K562 (cell line): ENCODE measurements around the gene DOCK7. TPM values are rescaled to one million over a fixed set of nuclear protein-coding genes. Genes with fewer than 3 reads are reported as not detected.

Experiments used
- ATAC-seq: fragments of 200-7000 bp; cut with Tn5 transposase; 3 replicates; pipeline ENCODE4 v1.9.1; 2020; ENCODE audit warnings: moderate library complexity
- BruUV-seq: library from RNA; stranded (reverse); fragments of 400-500 nt; replicated peaks from 2 replicates; lab custom pipeline; 2021; lab: Mats Ljungman, UMichigan
- CTCF ChIA-PET: fragments of 300-600 bp; formaldehyde crosslinking; extraction: SDS; loops from one replicate; lab custom pipeline; 2021; ENCODE audit warnings: low intra/inter-chr PET ratio; lab: Yijun Ruan, JAX
- POLR2A ChIA-PET: fragments of 300-600, 350-650 bp; sonication (Branson Sonifier 250); formaldehyde crosslinking; extraction: SDS; loops from one replicate; lab custom pipeline; 2021; ENCODE audit warnings: antibody characterized with exemption, inconsistent platforms; lab: Yijun Ruan, JAX
- DNase-seq, 4 experiments: peaks; one replicate each; pipeline versions ENCODE4 v3.0.0 to v3.0.0-alpha.2; 2011 to 2018; ENCODE audit warnings: low spot score in 3 of 4, mixed read lengths in 3 of 4; ENCODE audit errors: extremely low read depth in 1 of 4
- FAIRE-seq: peaks from 2 replicates; lab custom pipeline; 2011; peaks lifted over from hg19 to GRCh38; lab: Jason Lieb, UNC
- H2AFZ ChIP-seq: 2 replicates; pipeline ENCODE4 v1.6.0; 2011; ENCODE audit warnings: low read depth, low read length, control low read depth, inconsistent platforms
- H3K27ac ChIP-seq: fragments of 200-600 bp; 3 replicates; pipeline ENCODE4 v1.8.0; 2011; ENCODE audit warnings: low read depth, mild to moderate bottlenecking, control low read depth, inconsistent platforms, low read length, moderate library complexity, mixed read lengths; ENCODE audit errors: extremely low read depth
- H3K27me3 ChIP-seq, 2 experiments: fragments of 300-600 bp in 1 of 2; 2 replicates in 1 of 2; 3 replicates in 1 of 2; pipeline versions ENCODE4 v1.6.0 to v1.8.0; 2011; ENCODE audit warnings: inconsistent platforms in 2 of 2, low read length in 2 of 2, mild to moderate bottlenecking in 1 of 2, mixed read lengths in 1 of 2, moderate library complexity in 1 of 2; ENCODE audit not compliant: control insufficient read depth in 2 of 2, insufficient read depth in 2 of 2
- H3K36me3 ChIP-seq: fragments of 300-600 bp; 3 replicates; pipeline ENCODE4 v1.8.0; 2011; ENCODE audit warnings: mild to moderate bottlenecking, low read length, inconsistent platforms; ENCODE audit not compliant: control insufficient read depth, insufficient read depth
- H3K4me1 ChIP-seq, 2 experiments: fragments of 200-600 bp in 1 of 2; replicated peaks in 1 of 2; 2 replicates in 1 of 2; 3 replicates in 1 of 2; pipeline versions ENCODE4 v1.5.1 to v1.8.0; 2011; ENCODE audit warnings: inconsistent platforms in 2 of 2, low read length in 2 of 2, mild to moderate bottlenecking in 1 of 2, mixed read lengths in 1 of 2, moderate library complexity in 1 of 2; ENCODE audit not compliant: control insufficient read depth in 2 of 2, insufficient read depth in 2 of 2
- H3K4me2 ChIP-seq: 2 replicates; pipeline ENCODE4 v1.6.1; 2011; ENCODE audit warnings: low read length, control low read depth, inconsistent platforms, mixed read lengths; ENCODE audit not compliant: insufficient read depth
- H3K4me3 ChIP-seq: fragments of 200-600 bp; sonication (generic), shearing (Covaris generic); 2 replicates; pipeline ENCODE4 v1.5.1; 2016; ENCODE audit warnings: control low read depth, inconsistent platforms
- H3K79me2 ChIP-seq: fragments of 200-600 bp; 3 replicates; pipeline ENCODE4 v1.8.0; 2011; ENCODE audit warnings: low read length, inconsistent platforms; ENCODE audit not compliant: control insufficient read depth, insufficient read depth
- H3K9ac ChIP-seq, 2 experiments: 2 replicates each; pipeline versions ENCODE4 v1.6.0 to v1.6.1; 2011; ENCODE audit warnings: low read depth in 2 of 2, low read length in 2 of 2, control low read depth in 1 of 2, inconsistent platforms in 1 of 2, mild to moderate bottlenecking in 1 of 2, mixed read lengths in 1 of 2; ENCODE audit not compliant: insufficient read depth in 1 of 2
- H3K9me1 ChIP-seq: one replicate; pipeline ENCODE4 v1.6.0; 2011; ENCODE audit warnings: inconsistent platforms, mild to moderate bottlenecking, low read length, moderate library complexity; ENCODE audit not compliant: control insufficient read depth, insufficient read depth
- H3K9me3 ChIP-seq: replicated peaks from 2 replicates; pipeline ENCODE4 v1.5.1; 2011; ENCODE audit warnings: low read depth, low read length, inconsistent platforms; ENCODE audit not compliant: control insufficient read depth, insufficient read depth
- H4K20me1 ChIP-seq: replicated peaks from 2 replicates; pipeline ENCODE4 v1.6.1; 2011; ENCODE audit warnings: low read length, inconsistent platforms, mixed read lengths; ENCODE audit not compliant: control insufficient read depth, insufficient read depth
- ATF7 ChIP-seq: fragments of 450-650 bp; IDR thresholded peaks from 2 replicates; pipeline ENCODE4 v1.7.1; 2014; ENCODE audit warnings: mild to moderate bottlenecking, moderate library complexity
- SMC3 ChIP-seq: conservative IDR thresholded peaks from 2 replicates; pipeline ENCODE4 v1.6.1; 2011; ENCODE audit warnings: low read depth, low read length, improper control_type of control experiment; ENCODE audit not compliant: insufficient read depth
- SNIP1 ChIP-seq: fragments of 450-650 bp; IDR thresholded peaks from 2 replicates; pipeline ENCODE4 v1.7.1; 2017; ENCODE audit warnings: low read depth, mild to moderate bottlenecking
- WGBS: fragments of 100-300 bp; shearing (Covaris generic); methylation state at CpG from one replicate; pipeline ENCODE4 v1.1.6; 2016; ENCODE audit warnings: low coverage, mixed read lengths; ENCODE audit not compliant: insufficient coverage; ENCODE audit errors: missing lambda C conversion rate; 5-methylcytosine and 5-hydroxymethylcytosine counted together
- in situ Hi-C: fragments of 300-500 bp; cut with MboI; formaldehyde crosslinking; loops from 4 replicates; pipeline ENCODE4 v1.15.0; 2018; ENCODE audit warnings: inconsistent platforms, mixed read lengths
- intact Hi-C: fragments of 100-400 bp; cut with micrococcal nuclease; formaldehyde crosslinking; loops from 2 replicates; pipeline ENCODE4 v1.14.2; 2022
- polyA plus RNA-seq, 8 experiments: library from polyadenylated mRNA; depleted of rRNA in 4 of 8; stranded (reverse) in 5 of 8; unstranded in 3 of 8; fragments of >200 nt; fragmentation: Nextera tagmentation in 2 of 8; fragmentation: Illumina TruSeq in 1 of 8; extraction: Ambion mirVana in 2 of 8; extraction: Trizol in 1 of 8; gene quantifications; 2 replicates each; pipeline versions ENCODE4 v1.2.1 to v1.2.3, GENCODE V29; 2011 to 2014; ENCODE audit warnings: inconsistent platforms in 1 of 8, missing spikeins in 1 of 8
- total RNA-seq, 7 experiments: library from RNA; depleted of rRNA in 6 of 7; stranded (reverse); fragments of >200 nt in 6 of 7; fragmentation: Illumina TruSeq in 2 of 7; extraction: Trizol in 2 of 7; gene quantifications; 2 replicates each; pipeline versions ENCODE4 v1.2.1 to v1.2.3, GENCODE V29; 2011 to 2021; ENCODE audit warnings: low replicate concordance in 1 of 7
- TF ChIP-seq, protein P1 (sequence below): fragments of 450-650 bp; IDR thresholded peaks from 2 replicates; pipeline ENCODE4 v1.6.1; 2016; ENCODE audit warnings: low read depth, mild to moderate bottlenecking, moderate library complexity
- TF ChIP-seq, protein P2 (sequence below), 2 experiments: fragments of 150-350 bp in 1 of 2; IDR thresholded peaks; 2 replicates each; pipeline ENCODE4 v1.6.1; 2012 to 2016; ENCODE audit warnings: low read depth in 2 of 2, low read length in 2 of 2, mild to moderate bottlenecking in 1 of 2, moderate library complexity in 1 of 2
- TF ChIP-seq, protein P3 (sequence below), 3 experiments: IDR thresholded peaks in 2 of 3; conservative IDR thresholded peaks in 1 of 3; 2 replicates each; pipeline ENCODE4 v1.5.1; 2011 to 2012; ENCODE audit warnings: low read length in 3 of 3, mild to moderate bottlenecking in 3 of 3, control low read depth in 2 of 3, improper control_type of control experiment in 1 of 3, inconsistent platforms in 1 of 3, low read depth in 1 of 3, mixed read lengths in 1 of 3, moderate library complexity in 1 of 3; ENCODE audit not compliant: insufficient read depth in 2 of 3
- TF ChIP-seq, protein P4 (sequence below): fragments of 450-650 bp; IDR thresholded peaks from 2 replicates; pipeline ENCODE4 v1.7.1; 2018; ENCODE audit warnings: mild to moderate bottlenecking, low read depth; ENCODE audit not compliant: partially characterized antibody

DOCK7 gene
- total and polyA plus RNA-seq, 9 of the 15 experiments (the other 6 are each of a cell fraction or from before 2014, with no cell fraction given): 4.9 to 35.1 (median 12.6) TPM

DNA sequence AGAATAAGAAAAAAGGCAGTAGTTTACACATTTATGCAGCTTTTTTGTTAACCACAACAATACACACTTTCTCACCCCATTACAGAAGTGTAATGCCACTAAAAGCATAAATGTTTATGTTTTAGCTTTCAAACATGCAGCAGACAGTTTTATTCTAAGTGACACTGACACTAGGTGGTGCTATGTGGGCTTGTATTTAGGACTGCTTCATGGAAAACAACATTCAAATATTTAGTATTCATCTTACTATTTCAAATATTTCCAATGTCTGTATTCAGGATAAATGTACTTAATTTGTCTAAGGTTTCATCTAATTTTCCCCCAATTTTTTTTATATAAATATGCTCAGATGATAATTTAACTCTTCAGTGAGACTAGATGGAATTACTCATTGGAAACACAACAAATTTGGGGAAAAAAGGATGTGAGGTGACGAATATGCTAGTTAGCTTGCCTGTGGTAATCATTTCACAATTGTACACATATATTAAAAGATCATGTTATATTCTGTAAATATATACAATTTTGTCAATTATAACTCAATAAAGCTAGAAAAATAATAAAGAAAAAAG is 179.9 kb downstream of the DOCK7 start:
- in situ Hi-C loops (no loop called here), intact Hi-C loops (loop anchor here (1.0 kb wide), 1 partner anchor 238 kb away; no protein-coding TSS in a partner anchor)
- H4K20me1 ChIP-seq: no peaks in the 10 kb centered on the region
- H3K9me1 ChIP-seq: no peaks in the 10 kb centered on the region
- 63% methylated on average over 1 of the region's 1 CpG for WGBS
- BruUV-seq: no TSS peak
- no peaks in the 10 kb centered on the region for H3K36me3 ChIP-seq
- POLR2A ChIA-PET: interaction anchor here (0.6 to 1.2 kb wide), 2 partner anchors 226 to 263 kb away, joined by 3 to 4 read pairs; no protein-coding TSS in a partner anchor
- H3K79me2 ChIP-seq: no peaks in the 10 kb centered on the region
- H2AFZ ChIP-seq: no peak overlapping the region
- DNase-seq: peak in 3 of 4 experiments; percentile 12 to 51 (median 15)
- H3K27me3 ChIP-seq: no peaks in the 10 kb centered on the region
- H3K9ac ChIP-seq: no peak overlapping the region
- no peak overlapping the region for H3K4me3 ChIP-seq
- CTCF ChIA-PET: interaction anchor here (1.2 to 1.9 kb wide), 2 partner anchors 238 to 398 kb away, joined by 3 to 19 read pairs; no protein-coding TSS in a partner anchor
- H3K9me3 ChIP-seq: no peaks in the 10 kb centered on the region
- H3K4me2 ChIP-seq: no peak overlapping the region
- ATAC-seq: peak; percentile 73
- H3K27ac ChIP-seq: no peak overlapping the region
- FAIRE-seq: peak; percentile 71
- no peaks in the 10 kb centered on the region for H3K4me1 ChIP-seq
- TF ChIP-seq SNIP1 (no peak), ATF7 (no peak), SMC3 (peak; percentile 22; the same call in 1 of the 2 replicates)
- TF ChIP-seq, protein P1, sequence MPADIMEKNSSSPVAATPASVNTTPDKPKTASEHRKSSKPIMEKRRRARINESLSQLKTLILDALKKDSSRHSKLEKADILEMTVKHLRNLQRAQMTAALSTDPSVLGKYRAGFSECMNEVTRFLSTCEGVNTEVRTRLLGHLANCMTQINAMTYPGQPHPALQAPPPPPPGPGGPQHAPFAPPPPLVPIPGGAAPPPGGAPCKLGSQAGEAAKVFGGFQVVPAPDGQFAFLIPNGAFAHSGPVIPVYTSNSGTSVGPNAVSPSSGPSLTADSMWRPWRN: no peak
- TF ChIP-seq, protein P2, sequence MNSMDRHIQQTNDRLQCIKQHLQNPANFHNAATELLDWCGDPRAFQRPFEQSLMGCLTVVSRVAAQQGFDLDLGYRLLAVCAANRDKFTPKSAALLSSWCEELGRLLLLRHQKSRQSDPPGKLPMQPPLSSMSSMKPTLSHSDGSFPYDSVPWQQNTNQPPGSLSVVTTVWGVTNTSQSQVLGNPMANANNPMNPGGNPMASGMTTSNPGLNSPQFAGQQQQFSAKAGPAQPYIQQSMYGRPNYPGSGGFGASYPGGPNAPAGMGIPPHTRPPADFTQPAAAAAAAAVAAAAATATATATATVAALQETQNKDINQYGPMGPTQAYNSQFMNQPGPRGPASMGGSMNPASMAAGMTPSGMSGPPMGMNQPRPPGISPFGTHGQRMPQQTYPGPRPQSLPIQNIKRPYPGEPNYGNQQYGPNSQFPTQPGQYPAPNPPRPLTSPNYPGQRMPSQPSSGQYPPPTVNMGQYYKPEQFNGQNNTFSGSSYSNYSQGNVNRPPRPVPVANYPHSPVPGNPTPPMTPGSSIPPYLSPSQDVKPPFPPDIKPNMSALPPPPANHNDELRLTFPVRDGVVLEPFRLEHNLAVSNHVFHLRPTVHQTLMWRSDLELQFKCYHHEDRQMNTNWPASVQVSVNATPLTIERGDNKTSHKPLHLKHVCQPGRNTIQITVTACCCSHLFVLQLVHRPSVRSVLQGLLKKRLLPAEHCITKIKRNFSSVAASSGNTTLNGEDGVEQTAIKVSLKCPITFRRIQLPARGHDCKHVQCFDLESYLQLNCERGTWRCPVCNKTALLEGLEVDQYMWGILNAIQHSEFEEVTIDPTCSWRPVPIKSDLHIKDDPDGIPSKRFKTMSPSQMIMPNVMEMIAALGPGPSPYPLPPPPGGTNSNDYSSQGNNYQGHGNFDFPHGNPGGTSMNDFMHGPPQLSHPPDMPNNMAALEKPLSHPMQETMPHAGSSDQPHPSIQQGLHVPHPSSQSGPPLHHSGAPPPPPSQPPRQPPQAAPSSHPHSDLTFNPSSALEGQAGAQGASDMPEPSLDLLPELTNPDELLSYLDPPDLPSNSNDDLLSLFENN (IDR thresholded peaks at IDR 0.05; ENCODE audit: low read depth in 2 of 2, low read length in 2 of 2): no peak
- TF ChIP-seq, protein P3, sequence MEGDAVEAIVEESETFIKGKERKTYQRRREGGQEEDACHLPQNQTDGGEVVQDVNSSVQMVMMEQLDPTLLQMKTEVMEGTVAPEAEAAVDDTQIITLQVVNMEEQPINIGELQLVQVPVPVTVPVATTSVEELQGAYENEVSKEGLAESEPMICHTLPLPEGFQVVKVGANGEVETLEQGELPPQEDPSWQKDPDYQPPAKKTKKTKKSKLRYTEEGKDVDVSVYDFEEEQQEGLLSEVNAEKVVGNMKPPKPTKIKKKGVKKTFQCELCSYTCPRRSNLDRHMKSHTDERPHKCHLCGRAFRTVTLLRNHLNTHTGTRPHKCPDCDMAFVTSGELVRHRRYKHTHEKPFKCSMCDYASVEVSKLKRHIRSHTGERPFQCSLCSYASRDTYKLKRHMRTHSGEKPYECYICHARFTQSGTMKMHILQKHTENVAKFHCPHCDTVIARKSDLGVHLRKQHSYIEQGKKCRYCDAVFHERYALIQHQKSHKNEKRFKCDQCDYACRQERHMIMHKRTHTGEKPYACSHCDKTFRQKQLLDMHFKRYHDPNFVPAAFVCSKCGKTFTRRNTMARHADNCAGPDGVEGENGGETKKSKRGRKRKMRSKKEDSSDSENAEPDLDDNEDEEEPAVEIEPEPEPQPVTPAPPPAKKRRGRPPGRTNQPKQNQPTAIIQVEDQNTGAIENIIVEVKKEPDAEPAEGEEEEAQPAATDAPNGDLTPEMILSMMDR (IDR thresholded peaks at IDR 0.05 in 2 of 3, conservative IDR thresholded peaks at IDR 0.05 in 1 of 3; ENCODE audit: insufficient read depth in 2 of 3, low read depth in 1 of 3, low read length in 3 of 3): peak; percentile 40 to 72 (median 48); a peak in 5 of 6 replicates
- TF ChIP-seq, protein P4, sequence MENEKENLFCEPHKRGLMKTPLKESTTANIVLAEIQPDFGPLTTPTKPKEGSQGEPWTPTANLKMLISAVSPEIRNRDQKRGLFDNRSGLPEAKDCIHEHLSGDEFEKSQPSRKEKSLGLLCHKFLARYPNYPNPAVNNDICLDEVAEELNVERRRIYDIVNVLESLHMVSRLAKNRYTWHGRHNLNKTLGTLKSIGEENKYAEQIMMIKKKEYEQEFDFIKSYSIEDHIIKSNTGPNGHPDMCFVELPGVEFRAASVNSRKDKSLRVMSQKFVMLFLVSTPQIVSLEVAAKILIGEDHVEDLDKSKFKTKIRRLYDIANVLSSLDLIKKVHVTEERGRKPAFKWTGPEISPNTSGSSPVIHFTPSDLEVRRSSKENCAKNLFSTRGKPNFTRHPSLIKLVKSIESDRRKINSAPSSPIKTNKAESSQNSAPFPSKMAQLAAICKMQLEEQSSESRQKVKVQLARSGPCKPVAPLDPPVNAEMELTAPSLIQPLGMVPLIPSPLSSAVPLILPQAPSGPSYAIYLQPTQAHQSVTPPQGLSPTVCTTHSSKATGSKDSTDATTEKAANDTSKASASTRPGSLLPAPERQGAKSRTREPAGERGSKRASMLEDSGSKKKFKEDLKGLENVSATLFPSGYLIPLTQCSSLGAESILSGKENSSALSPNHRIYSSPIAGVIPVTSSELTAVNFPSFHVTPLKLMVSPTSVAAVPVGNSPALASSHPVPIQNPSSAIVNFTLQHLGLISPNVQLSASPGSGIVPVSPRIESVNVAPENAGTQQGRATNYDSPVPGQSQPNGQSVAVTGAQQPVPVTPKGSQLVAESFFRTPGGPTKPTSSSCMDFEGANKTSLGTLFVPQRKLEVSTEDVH: no peak
